HEK293 (cell line): Measurements from ENCODE around the gene CSNK1G1.

Source experiments
- BCL6B ChIP-seq: fragments of 450-650 bp; formaldehyde crosslinking; IDR thresholded peaks from 2 replicates; pipeline ENCODE4 v1.5.1; 2017; ENCODE audit warnings: missing biosample characterization, missing genetic modification characterization
- CTCF ChIP-seq: fragments of 450-650 bp; formaldehyde crosslinking; IDR thresholded peaks from 2 replicates; pipeline ENCODE4 v1.5.1; 2016; ENCODE audit warnings: missing biosample characterization, missing genetic modification characterization
- FEZF1 ChIP-seq: fragments of 450-650 bp; formaldehyde crosslinking; IDR thresholded peaks from 2 replicates; pipeline ENCODE4 v1.5.1; 2016; ENCODE audit warnings: missing biosample characterization, missing genetic modification characterization
- GFI1B ChIP-seq: fragments of 450-650 bp; formaldehyde crosslinking; IDR thresholded peaks from 2 replicates; pipeline ENCODE4 v1.5.1; 2016; ENCODE audit warnings: missing biosample characterization, missing genetic modification characterization
- KLF17 ChIP-seq: fragments of 450-650 bp; formaldehyde crosslinking; IDR thresholded peaks from 2 replicates; pipeline ENCODE4 v1.5.1; 2016; ENCODE audit warnings: missing biosample characterization, missing genetic modification characterization
- PATZ1 ChIP-seq: fragments of 450-650 bp; formaldehyde crosslinking; IDR thresholded peaks from 2 replicates; pipeline ENCODE4 v1.5.1; 2016; ENCODE audit warnings: missing biosample characterization, missing genetic modification characterization
- SP7 ChIP-seq: fragments of 450-650 bp; formaldehyde crosslinking; IDR thresholded peaks from 2 replicates; pipeline ENCODE4 v1.5.1; 2016; ENCODE audit warnings: missing biosample characterization, missing genetic modification characterization
- ZBTB20 ChIP-seq: fragments of 450-650 bp; formaldehyde crosslinking; IDR thresholded peaks from 2 replicates; pipeline ENCODE4 v1.5.1; 2016; ENCODE audit warnings: missing biosample characterization, missing genetic modification characterization
- ZBTB6 ChIP-seq: fragments of 450-650 bp; formaldehyde crosslinking; IDR thresholded peaks from 2 replicates; pipeline ENCODE4 v1.5.1; 2017; ENCODE audit warnings: missing biosample characterization, missing genetic modification characterization
- ZBTB7A ChIP-seq: fragments of 450-650 bp; formaldehyde crosslinking; IDR thresholded peaks from 2 replicates; pipeline ENCODE4 v1.5.1; 2016; ENCODE audit warnings: low read depth, missing biosample characterization, missing genetic modification characterization
- ZFP37 ChIP-seq: fragments of 450-650 bp; formaldehyde crosslinking; IDR thresholded peaks from 2 replicates; pipeline ENCODE4 v1.5.1; 2016; ENCODE audit warnings: missing biosample characterization, missing genetic modification characterization
- ZNF10 ChIP-seq: fragments of 450-650 bp; formaldehyde crosslinking; IDR thresholded peaks from 2 replicates; pipeline ENCODE4 v1.5.1; 2017; ENCODE audit warnings: missing biosample characterization, missing genetic modification characterization
- ZNF138 ChIP-seq: fragments of 450-650 bp; formaldehyde crosslinking; IDR thresholded peaks from 2 replicates; pipeline ENCODE4 v1.5.1; 2016; ENCODE audit warnings: missing biosample characterization, missing genetic modification characterization, borderline replicate concordance
- ZNF140 ChIP-seq: fragments of 450-650 bp; formaldehyde crosslinking; IDR thresholded peaks from 2 replicates; pipeline ENCODE4 v1.5.1; 2016; ENCODE audit warnings: missing biosample characterization, missing genetic modification characterization
- ZNF155 ChIP-seq: fragments of 450-650 bp; formaldehyde crosslinking; IDR thresholded peaks from 2 replicates; pipeline ENCODE4 v1.5.1; 2016; ENCODE audit warnings: missing biosample characterization, missing genetic modification characterization
- ZNF391 ChIP-seq: fragments of 450-650 bp; formaldehyde crosslinking; IDR thresholded peaks from 2 replicates; pipeline ENCODE4 v1.5.1; 2016; ENCODE audit warnings: low read depth, missing biosample characterization, missing genetic modification characterization, borderline replicate concordance
- ZNF433 ChIP-seq: fragments of 450-650 bp; formaldehyde crosslinking; IDR thresholded peaks from 2 replicates; pipeline ENCODE4 v1.5.1; 2016; ENCODE audit warnings: missing biosample characterization, missing genetic modification characterization, low read depth
- ZNF473 ChIP-seq: fragments of 450-650 bp; formaldehyde crosslinking; IDR thresholded peaks from 2 replicates; pipeline ENCODE4 v1.5.1; 2017; ENCODE audit warnings: missing biosample characterization, missing genetic modification characterization
- ZNF518A ChIP-seq: fragments of 450-650 bp; formaldehyde crosslinking; conservative IDR thresholded peaks from 2 replicates; pipeline ENCODE4 v1.5.1; 2016; ENCODE audit warnings: low read depth, missing biosample characterization, missing genetic modification characterization
- ZNF530 ChIP-seq: fragments of 450-650 bp; formaldehyde crosslinking; IDR thresholded peaks from 2 replicates; pipeline ENCODE4 v1.5.1; 2016; ENCODE audit warnings: low read depth, missing biosample characterization, missing genetic modification characterization
- ZNF558 ChIP-seq: fragments of 450-650 bp; formaldehyde crosslinking; IDR thresholded peaks from 2 replicates; pipeline ENCODE4 v1.5.1; 2016; ENCODE audit warnings: missing biosample characterization, missing genetic modification characterization
- ZNF629 ChIP-seq: fragments of 450-650 bp; formaldehyde crosslinking; IDR thresholded peaks from 2 replicates; pipeline ENCODE4 v1.5.1; 2017; ENCODE audit warnings: missing biosample characterization, missing genetic modification characterization
- ZNF658 ChIP-seq: fragments of 450-650 bp; formaldehyde crosslinking; IDR thresholded peaks from 2 replicates; pipeline ENCODE4; 2016; ENCODE audit warnings: missing biosample characterization, missing genetic modification characterization
- ZNF785 ChIP-seq: fragments of 450-650 bp; formaldehyde crosslinking; IDR thresholded peaks from 2 replicates; pipeline ENCODE4 v1.5.1; 2016; ENCODE audit warnings: missing biosample characterization, missing genetic modification characterization
- ZNF792 ChIP-seq: fragments of 450-650 bp; formaldehyde crosslinking; IDR thresholded peaks from 2 replicates; pipeline ENCODE4 v1.5.1; 2016; ENCODE audit warnings: missing biosample characterization, missing genetic modification characterization
- ZSCAN18 ChIP-seq: fragments of 450-650 bp; formaldehyde crosslinking; IDR thresholded peaks from 2 replicates; pipeline ENCODE4 v1.5.1; 2016; ENCODE audit warnings: missing biosample characterization, missing genetic modification characterization

Gene CSNK1G1

GRCh38 chr15:64162869-64163658, 192.9 kb downstream of the CSNK1G1 start, which contains the start of gene PPIB (continued):
- TF ChIP-seq PATZ1, result peak; percentile 46; the same call in 1 of the 2 replicates
- no peak for TF ChIP-seq ZNF785 (tag by site-specific recombination)
- no peak; the same call in 1 of the 2 replicates for TF ChIP-seq KLF17 (tag by site-specific recombination)
- TF ChIP-seq ZNF140 (tag by site-specific recombination), result no peak
- 0 out of 2 replicates have a peak, but pooled peaks have one; percentile 29 for TF ChIP-seq ZNF391 (tag by site-specific recombination)
- TF ChIP-seq SP7 (tag by site-specific recombination), result no peak; the same call in 1 of the 2 replicates
- TF ChIP-seq ZNF558, result no peak
- no peak for TF ChIP-seq ZNF433 (tag by site-specific recombination)
- no peak for TF ChIP-seq ZNF629 (tag by site-specific recombination)
- TF ChIP-seq BCL6B (tag by site-specific recombination), result no peak
- no peak for TF ChIP-seq ZFP37 (tag by site-specific recombination)
- no peak for TF ChIP-seq ZSCAN18 (tag by site-specific recombination)
- TF ChIP-seq CTCF, result peak; percentile 91
- no peak for TF ChIP-seq ZNF473 (tag by site-specific recombination)
- TF ChIP-seq ZNF155, result no peak
- no peak for TF ChIP-seq ZNF138 (tag by site-specific recombination)
- no peak for TF ChIP-seq ZNF658
- no peak for TF ChIP-seq FEZF1 (tag by site-specific recombination)
- no peak for TF ChIP-seq ZNF530 (tag by site-specific recombination)
- TF ChIP-seq ZBTB6 (tag by site-specific recombination), result no peak
- 0 out of 2 replicates have a peak, but pooled peaks have one; percentile 39 for TF ChIP-seq ZBTB20 (tag by site-specific recombination)
- no peak for TF ChIP-seq ZBTB7A
- TF ChIP-seq ZNF10 (tag by site-specific recombination), result no peak
- no peak for TF ChIP-seq GFI1B (tag by site-specific recombination)
- no peak for TF ChIP-seq ZNF792 (tag by site-specific recombination)
- no peak for TF ChIP-seq ZNF518A (tag by site-specific recombination)
